Lung microvascular endothelial cell (primary cell): ENCODE data around the gene LIAS. TPM values are rescaled to one million over a fixed set of nuclear protein-coding genes. Genes with fewer than 3 reads are reported as not detected.
A peak's percentile ranks its signal among the peaks of the same experiment; 100 is the strongest.
"Not testable (repeated sequence)": the region's sequence is repeated elsewhere in the genome, so short reads cannot be mapped to it uniquely, and the experiment has no call there.

Source experiments
- DNase-seq, 2 donors: peaks; one replicate each; pipeline versions ENCODE4 v3.0.0 to v3.0.0-alpha.2; 2010; ENCODE audit warnings: low read depth in 2 of 2
- total RNA-seq: library from RNA; depleted of rRNA; stranded (reverse); fragments of >200 nt; gene quantifications from 2 replicates; pipeline ENCODE4 v1.2.1, GENCODE V29; 2014

LIAS gene
- total RNA-seq: 2.6 and 4.6 TPM in 2 replicates

DNA sequence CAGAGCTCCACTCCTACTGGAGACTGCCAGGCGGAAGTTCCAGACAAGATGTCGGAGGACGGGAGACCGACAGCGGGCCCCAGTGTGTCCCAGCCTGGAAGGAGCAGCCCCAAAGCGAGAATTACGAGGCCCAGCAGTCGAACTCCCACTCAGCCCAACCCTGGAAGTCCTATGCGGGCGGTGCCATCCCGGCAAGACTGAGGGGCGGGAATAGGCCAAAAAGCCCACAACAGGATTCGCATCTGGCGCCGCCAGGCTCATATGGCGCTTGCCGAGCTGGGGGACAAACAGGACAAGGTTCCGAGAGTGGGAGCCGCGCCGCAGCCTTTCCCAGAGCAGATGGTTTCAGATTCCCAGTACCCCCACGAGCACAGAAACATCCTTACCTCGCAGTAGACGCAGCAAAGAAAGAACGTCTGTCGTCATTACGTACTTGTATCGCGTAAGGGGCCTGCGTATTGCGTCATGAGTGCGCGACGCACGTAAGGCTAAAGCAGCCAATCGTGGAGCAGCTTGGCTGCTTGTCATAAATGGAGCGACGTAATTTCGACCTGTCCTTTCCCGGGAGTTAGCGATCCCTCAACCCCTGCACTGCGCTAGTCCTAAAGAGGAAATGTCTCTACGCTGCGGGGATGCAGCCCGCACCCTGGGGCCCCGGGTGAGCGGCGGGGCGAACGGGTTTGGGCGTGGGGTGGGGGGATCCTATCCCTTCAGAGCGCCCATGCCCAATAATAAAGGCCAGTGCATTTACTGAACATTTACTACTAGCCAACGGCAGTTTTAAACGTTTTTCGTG, at the start of gene LIAS, which contains the start of gene RPL9:
Gene LIAS (plus strand): TSS at position 552 of the 796 bp plus-strand sequence. CDS start 62 bp downstream, at position 614.
Gene RPL9 (minus strand): TSS at position 418 of the 796 bp plus-strand sequence. CDS start 483 bp downstream, outside the sequence.
- DNase-seq: peak; percentile 100

DNA sequence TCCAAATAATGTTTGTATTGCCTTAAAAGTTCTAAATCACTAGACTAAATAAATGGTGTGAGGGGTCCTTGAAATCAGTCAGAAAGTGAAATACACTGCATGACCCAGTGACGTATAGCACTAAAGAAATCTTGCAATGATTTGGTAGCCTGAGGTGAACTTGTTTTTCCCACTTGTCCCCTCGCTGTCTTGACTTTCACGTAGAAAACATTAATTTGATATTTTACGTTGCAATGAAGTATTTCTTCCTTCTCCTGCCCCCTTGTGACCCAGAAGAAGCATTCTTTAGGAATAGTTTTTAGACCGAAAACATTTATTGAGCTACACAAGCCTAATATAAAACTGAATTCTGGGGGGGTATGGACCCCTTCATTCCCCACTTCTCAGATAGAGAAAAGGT, 48.4 kb upstream of the LIAS start:
- DNase-seq: peak; percentile 3 to 20

DNA sequence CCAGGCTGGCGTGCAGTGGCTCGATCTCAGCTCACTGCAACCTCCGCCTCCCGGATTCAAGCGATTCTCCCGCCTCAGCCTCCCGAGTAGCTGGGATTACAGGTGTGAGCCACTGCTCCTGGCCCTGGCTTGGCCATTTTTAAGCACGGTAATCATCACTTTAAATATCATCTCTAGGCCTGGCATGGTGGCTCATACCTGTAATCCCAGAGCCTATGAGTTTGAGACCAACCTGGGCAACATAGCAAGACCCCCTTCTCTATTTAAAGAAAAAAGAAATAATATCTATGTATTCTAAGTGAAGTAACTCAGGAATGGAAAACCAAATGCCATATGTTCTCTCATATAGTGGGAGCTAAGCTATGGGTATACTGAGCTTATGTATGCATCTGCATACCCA, 47.3 kb upstream of the LIAS start:
- not testable (repeated sequence) for DNase-seq

DNA sequence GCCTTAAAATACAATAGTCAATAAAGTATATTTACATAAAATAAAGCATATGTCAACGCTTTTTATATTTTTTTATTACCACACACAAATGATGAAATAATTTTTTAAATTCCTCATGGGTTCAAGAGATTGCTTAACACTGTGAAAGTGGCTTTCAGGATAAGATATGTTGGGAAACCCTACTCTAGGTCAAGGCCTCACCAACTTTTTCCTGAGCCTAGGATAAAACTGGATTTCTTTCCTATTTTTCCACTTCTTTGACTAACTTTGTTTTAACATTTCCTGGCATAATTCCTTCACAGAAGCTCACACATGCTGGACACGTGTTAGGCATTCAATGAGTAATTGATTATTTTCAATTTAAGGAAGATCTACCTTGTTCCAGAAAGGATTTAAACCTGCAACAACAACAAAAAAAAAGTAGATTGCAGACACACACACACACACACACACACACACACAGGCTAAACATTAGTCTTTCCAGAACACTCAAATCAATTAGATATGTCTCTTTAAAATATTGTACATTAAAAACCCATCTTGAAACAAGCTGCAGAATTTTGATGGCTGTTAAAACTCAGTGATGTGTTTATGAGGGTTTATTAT, 43.1 kb upstream of the LIAS start:
- DNase-seq: no peak

DNA sequence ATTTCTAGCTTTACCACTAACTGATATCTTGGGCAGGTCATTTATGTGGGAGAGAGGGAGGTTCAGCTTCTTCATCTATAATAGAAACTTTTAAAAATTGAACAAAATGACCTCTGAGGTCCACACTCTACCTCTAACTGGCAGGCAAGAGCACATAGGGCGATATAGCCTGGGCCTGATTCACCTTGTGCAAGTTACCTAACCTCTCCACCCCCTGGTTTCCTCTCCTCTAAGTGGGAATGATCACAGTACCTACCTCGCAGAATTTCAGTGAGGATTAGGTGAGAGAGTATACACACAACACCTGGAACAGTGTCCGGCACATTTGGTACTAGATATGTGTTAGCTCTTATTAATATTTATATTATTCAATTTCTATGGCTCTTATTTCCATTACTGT, 36.6 kb upstream of the LIAS start:
- DNase-seq: no peak

DNA sequence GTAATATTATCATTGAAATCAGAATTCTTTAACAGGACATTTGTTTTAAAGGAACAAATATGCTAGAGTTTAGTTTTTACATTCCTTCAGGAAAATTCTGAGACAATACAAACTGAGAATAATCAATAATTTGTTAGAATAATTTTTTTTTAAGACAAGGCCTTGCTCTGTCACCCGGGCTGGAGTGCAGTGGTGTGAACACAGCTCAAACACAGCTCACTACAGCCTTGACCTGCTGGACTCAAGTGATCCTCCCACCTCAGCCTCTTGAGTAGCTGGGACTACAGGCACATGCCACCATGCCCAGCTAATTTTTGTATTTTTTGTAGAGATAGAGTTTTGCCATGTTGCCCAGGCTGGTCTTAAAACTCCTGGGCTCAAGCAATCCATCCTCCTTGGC, 33.6 kb upstream of the LIAS start:
- DNase-seq: not testable (repeated sequence)

DNA sequence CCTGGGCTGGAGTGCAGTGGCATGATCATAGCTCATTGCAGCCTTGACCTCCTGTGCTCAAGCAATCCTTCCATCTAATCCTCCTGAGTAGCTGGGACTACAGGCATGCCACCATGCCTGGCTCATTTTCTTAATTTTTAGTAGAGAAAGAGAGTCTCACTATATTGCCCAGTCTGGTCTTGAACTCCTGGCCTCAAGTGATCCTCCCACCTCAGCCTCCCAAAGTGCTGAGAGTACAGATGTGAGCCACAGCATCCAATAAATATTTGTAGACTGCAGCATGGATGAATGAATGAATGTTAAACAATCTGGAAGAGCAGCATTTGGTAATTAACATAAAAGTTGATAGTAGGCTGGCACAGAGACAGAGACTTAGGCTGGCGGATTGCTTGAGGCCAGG, 32.1 kb upstream of the LIAS start:
- no peak for DNase-seq

DNA sequence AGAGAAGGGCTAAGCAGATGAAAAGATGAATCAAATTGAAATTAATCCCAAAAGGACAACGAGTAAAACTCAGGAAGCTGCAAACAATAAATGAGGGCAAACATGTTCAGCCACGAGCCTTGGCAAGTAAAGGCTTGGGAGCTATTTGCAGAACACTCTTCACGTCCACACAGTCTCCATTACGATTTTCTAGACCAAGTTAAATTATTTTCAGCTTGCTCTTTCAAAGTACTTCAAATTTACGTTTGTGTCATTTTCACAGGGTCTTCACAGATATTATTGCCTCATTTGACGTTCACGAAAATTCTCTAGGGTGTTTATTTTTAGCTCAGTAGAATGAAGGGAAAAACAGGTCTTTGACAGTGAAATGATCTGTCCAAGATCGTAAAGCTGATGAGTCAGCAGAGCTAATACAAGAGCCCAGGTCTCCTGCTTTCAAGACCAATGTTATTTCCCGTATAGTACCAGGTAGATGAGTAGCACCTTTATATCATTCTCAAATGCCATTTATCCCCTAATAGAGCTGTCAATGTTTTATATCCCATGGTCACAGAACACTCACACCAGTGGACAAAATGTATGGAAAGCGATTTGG, 31.2 kb upstream of the LIAS start:
- no peak for DNase-seq

DNA sequence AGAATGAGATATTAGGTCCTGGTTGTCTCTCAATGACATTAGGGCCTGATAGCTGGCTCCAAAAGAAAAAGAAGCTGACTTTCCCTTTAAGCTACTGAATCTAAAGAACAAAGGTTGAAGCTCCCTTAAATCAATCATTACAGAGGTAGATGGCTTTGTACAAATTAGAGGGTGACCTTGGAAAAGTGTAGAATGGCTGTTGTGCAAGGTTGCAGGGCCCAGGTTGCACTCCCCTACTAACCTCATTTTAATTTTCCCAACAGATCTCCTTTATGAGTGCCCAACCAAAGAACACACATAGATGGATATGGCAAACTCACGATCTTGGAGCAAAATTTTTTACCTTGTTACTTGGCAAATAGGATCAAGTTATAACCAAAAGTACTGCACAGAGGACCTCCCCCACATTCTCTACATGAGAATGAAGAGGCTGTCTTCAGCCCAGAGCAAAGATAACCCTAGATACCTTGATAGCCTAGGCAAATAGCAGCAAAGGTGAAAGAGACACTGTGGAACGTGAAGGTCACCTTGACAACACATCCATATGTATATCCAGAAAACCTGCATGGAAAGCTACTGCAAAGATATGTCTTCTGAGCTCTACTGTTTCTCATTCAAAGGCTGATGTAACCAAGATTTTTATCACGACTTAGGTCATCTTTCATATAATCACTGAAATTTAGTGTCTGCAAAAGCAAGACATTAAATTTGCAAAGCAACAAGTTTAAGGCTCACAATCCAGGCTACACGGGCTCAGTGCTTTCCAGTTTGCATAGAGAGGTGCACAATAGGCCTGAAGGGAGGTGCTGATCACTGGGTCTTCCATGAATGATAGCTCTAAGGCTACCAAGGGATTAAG, 29.2 kb upstream of the LIAS start:
- DNase-seq: no peak

DNA sequence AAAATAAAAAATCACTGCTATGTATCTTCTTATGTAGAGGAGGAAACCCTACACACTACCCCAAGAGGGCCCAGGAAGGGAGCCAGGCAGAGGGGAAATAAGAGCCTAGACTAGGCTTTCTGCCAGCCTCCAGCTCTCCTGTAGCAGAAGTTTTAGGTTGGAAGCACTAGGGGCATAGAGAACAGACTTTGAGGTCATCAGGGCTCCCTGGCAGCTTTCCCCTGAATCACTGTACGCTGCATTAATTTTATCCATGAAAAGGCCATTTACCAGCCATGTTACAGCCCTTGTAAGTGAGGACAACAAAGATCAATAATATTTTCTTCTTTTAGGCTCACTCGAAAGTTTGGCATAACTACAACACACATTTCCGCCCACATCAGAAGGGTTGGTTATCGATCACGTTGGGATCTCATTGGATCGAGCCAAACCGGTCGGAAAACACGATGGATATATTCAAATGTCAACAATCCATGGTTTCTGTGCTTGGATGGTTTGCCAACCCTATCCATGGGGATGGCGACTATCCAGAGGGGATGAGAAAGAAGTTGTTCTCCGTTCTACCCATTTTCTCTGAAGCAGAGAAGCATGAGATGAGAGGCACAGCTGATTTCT, 24.9 kb upstream of the LIAS start:
- DNase-seq: no peak

DNA sequence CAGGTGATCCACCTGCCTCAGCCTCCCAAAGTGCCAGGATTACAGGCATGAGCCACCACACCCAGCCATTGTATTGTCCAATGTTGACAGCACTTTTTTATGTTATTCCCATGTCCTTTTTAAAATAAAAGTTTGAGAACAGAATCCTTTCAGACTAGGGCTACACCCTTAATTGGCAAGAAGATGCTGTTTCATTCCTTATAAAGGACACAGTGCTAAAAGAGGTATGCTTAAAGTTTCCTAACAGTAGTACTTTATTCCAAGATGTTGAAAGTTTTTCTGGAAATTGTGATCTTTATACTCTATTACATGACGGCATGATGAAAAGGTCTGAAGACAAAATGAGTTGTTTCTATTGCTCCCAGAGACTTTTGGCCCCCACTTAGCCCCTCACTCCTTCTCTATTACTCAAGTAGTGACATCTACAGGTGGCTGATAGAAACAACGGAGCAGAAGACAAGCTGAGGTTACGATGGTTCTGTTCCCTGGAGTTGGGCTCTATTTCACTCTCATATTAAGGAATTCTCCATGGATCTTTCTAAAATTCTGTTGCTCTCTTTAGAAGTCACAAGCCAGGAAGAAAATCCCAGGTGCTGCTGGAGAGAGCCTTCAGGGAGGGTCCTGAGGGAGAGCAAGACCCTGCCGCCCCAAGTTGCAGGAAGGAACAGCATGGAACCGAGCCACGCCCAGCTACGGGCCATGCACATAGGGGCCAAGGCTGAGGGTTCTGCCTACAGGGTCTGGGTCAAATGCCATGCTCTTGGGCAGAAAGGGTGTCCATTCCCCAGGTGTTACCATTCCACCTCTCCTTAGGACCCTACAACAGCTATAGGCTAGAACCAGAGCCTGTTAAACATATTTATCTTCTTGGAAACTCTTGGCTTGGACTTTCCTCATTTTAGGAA, 22.9 kb upstream of the LIAS start:
- DNase-seq: peak in 1 of 2 donors; percentile 6

DNA sequence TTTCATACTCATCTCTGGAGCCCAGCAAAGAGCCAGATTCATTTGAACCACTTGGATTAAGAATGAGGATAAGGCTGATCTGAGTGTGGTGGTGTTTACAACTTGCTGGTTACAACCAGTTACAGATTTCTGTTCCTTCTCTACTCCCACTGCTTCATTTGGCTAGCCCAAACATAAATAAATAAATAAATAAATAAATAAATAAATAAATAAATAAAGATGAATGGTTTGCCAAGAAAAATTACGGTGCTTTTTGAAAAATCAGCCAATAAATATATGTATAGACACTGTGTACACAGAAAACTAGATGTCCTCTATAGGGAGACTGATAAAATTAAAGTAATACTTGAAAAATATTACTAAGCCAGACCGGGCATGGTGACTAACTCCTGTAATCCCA, 17.3 kb upstream of the LIAS start:
- DNase-seq: no peak

DNA sequence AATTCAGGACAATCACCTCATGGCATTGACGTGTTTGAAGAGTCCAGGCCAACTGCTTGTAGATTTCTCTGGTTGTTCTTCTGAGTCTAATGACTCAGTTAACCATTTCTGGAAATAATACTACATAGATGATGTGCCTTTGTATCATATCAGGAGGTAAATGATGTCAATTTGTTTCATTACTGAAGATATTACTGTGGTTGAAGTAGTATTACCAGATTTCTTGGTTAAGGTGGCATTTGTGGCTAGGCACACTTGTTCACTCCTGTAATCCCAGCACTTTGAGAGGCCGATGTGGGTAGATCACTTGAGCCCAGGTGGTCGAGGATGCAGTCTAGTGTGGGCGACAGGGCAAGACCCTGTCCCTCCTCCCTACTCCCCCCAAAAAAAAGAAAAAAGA, 15.9 kb upstream of the LIAS start:
- DNase-seq: no peak

DNA sequence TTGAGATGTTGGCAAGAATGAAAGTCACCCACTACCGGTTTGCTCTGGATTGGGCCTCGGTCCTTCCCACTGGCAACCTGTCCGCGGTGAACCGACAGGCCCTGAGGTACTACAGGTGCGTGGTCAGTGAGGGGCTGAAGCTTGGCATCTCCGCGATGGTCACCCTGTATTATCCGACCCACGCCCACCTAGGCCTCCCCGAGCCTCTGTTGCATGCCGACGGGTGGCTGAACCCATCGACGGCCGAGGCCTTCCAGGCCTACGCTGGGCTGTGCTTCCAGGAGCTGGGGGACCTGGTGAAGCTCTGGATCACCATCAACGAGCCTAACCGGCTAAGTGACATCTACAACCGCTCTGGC, 12.4 kb upstream of the LIAS start:
- DNase-seq: no peak

DNA sequence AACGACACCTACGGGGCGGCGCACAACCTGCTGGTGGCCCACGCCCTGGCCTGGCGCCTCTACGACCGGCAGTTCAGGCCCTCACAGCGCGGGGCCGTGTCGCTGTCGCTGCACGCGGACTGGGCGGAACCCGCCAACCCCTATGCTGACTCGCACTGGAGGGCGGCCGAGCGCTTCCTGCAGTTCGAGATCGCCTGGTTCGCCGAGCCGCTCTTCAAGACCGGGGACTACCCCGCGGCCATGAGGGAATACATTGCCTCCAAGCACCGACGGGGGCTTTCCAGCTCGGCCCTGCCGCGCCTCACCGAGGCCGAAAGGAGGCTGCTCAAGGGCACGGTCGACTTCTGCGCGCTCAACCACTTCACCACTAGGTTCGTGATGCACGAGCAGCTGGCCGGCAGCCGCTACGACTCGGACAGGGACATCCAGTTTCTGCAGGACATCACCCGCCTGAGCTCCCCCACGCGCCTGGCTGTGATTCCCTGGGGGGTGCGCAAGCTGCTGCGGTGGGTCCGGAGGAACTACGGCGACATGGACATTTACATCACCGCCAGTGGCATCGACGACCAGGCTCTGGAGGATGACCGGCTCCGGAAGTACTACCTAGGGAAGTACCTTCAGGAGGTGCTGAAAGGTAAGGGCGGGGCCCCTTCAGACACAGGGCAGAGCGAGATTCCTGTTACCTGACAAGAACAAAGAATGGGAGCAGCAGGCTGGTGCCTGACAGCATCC, 11.8 kb upstream of the LIAS start:
- peak; percentile 73 to 78 for DNase-seq

DNA sequence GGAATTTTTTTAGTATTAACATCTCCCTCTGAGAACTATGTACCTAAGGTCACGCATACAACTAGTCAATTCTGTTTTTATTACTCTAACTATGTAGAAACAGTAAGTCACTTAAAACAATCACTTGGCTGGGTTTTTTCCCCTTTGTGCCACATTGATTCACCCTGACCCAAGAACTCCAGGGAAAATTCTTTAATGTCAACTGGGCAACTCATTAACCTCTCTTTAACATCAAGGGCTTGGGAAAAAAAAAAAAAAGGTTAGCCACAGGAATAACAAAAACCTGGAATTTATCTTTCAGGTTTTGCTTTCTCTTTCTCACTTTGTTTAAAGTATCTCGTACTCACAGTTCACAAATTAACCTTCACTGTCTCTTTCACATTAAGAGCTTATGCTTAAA, 8.2 kb upstream of the LIAS start:
- no peak for DNase-seq

DNA sequence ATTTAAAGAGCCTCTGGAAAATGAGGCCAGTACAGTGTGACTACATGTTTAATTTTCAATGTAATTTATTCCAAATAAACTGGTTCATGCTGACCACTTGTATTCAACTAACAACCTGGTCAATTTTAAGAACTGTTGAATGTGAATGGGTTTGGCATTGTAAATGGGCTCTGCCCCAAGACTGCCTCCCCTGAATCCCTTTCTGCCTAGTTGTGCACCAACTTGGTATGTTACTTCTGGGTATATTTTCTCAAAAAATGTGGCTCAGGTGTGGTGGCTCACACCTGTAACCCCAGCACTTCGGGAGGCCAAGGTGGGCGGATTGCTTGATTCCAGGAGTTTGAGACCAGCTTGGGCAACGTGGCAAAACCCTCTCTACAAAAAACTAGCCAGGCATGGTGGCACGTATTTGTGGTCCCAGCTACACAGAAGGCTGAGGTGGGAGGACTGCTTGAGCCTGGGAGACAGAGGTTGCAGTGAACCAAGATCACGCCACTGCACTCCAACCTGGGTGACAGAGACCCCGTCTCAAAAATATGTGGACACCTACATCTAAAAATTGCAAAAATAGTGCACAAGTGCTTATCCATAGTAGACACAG, 7.3 kb upstream of the LIAS start:
- no peak for DNase-seq

DNA sequence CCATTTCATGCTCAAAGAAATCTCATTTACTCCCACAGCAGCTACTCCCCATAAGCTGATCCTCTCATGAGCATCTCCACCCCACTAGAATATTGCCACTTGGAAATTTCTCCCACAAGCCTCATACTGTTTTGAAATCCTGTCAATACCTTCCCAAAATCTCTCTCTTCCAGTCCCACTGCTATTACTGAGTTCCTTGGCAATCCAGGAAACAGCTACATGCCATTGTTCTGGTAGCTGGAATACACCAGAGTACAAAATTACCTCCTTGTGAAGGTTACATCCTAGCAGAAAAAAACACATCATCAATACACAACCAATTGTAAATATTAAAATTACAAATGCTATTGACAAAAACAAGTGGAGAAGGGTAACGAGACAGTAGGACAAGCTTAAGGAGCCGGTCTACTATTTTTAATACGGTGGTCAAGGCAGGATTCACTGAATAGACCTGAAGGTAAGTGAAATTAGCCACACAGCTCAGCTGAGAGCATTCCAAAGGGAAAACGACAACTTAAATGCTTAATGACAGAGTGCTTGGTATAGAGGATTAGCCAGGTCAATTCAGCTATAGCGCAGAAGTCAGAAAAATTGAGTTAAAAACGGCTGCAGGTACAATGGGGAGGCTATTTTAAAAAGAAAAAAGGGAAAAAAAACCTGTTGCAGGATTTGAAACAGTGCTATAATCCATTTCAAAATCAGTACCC, 6.5 kb upstream of the LIAS start:
- DNase-seq: no peak
